Embryonic facial prominence (tissue), 1 donor: Measurements from ENCODE around the gene TMEM184B.

Experiments used
- DNase-seq: peaks from one replicate; pipeline ENCODE4 v3.0.0-alpha.2; 2016; ENCODE audit errors: extremely low spot score

TMEM184B gene

DNA sequence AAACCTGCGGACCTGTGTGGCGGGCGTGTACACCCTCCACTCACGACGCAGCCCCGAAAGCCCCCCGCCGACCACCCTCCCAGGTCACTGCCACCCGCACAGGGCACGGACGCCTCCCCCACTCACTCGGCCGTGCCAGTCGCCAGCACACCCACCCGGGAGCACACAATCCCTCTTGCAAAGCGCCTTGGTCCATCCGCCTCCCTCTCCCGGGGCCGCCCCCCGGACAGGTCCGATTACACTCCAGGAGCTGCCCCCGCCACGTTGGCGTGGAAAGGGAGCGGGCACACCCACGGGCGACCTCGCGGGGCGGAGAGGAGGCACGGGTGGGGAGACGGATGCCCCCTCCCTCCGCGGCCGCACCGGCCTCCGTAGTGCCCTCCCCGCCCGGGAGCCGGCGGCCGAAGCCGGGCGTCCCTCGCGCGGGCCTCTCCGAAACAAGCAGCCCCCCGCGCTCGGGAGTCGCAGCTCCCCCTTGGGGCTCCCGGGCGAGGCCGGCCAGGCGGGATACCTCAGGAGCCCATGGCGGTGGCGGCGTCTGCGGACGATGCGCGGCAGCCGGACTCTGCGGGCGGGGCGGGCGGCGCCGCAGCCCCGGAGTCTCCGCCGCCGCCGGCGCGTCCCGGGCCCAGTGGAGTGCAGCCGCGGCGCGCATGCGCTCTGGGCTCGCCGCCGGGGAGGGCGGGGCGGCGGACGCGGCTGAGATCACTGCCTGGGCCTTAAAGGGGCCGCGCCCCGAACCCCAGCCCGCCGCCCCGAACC is at the start of gene TMEM184B:
TSS of gene TMEM184B (minus strand) at position 638 of the 762 bp plus-strand sequence. CDS start 25,049 bp downstream, outside the sequence.
- DNase-seq = no peak

DNA sequence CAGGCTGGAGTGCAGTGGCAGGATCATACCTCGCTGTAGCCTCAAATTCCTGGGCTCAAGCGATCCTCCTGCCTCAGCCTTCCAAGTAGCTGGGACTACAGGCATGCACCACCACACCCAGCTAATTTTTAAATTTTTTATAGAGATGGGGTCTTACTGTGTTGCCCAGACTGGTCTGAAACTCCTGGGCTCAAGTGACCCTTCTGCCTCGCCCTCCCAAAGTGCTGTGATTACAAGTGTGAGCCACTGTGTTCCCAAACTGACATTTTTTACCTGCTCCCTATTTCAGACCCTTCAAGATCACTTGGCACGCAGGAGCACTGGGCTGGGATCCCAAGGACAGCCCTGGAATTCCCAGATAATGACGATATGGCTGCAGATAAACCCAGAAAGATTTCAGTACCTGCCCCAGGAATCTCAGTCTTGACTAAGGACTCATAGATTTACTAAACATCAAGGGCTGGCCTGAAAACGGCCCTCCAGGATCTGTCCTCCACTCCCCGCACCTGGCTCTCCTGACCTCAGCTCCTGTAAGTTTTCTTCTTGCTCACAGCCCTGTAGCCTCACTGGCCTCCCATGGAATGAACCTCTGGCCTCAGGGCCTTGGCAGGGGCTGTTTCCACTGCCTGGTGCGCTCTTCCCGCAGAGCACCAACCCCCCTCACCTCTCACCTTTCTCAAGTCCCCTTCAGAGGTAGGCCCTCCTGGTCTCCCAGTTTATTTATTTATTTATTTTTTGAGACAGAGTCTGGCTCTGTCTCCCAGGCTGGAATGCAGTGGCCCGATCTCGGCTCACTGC is 48.0 kb upstream of the TMEM184B start:
- DNase-seq = no peak

DNA sequence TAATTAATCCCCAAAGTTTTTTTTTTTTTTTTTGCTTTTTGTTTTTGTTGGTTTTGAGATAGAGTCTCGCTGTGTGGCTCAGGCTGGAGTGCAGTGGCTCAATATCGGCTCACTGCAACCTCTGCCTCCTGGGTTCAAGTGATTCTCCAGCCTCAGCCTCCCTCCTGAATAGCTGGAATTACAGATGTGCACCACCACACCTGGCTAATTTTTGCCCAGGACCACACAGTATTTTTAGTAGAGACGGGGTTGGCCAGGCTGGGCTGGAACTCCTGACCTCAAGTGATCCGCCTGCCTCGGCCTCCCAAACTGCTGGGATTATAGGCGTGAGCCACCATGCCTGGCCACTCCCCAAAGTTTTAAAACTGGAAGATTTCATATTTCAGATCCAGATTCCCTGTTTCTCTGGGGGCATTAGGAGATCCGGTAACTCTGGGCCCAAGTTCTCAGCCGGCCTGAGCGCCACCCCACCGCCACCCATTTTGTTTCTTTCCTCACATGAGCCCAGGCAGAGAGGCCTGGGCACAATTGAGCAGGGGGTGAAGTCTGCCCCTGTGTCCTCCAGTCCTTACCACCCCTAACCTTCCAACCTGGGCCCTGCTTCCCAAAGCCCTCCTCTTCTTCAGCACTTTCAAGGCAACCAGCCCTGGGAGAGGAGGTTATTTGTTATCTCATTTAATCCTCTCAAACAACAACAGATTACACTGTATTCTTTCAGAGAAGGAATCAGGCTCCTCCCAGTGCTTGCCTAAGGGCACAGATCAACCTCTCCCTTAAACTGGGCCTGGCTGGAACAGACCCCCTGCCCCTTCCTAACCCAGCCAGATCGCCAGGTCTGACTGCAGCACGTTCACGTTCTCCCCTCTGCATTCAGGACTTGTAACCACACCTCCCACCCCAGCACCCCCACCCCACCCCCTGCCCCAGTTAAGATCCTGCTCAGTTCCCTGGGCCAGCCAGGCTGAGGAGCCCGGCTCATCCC is 46.3 kb upstream of the TMEM184B start:
- no peak for DNase-seq

DNA sequence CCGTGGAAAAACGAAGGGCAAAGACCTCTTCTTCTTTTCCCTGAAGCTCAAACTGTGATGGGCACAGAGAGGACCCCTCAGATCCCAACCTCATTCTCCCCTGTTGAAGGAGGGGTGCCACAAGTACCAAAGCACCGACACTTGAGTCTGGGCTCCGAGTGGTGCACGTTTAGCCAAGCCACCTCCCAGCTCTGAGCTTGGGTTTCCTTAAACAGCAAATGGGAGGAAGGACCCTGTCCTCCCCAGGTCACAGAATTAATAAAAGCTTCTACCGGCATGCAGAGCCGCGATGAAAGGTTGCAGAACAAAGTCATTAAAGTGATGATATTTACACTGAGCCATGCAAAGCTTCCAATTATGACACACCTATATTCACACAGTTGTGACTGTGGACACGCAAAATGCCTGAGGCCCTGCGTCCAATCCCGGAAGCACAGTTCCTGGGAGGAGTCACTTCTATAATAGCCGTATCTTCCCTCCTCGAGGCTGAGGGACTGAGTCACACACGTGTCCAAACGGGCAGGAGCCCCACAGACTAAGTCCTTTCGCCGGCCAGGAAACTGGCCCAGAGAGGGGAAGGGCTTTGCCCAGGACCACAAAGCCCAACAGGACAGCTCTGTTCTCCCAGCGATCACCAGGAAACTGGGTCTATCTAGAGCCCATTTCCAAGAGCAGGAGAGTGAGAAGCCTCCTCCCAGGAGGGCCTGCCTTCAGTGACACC is 45.3 kb upstream of the TMEM184B start:
- no peak for DNase-seq

DNA sequence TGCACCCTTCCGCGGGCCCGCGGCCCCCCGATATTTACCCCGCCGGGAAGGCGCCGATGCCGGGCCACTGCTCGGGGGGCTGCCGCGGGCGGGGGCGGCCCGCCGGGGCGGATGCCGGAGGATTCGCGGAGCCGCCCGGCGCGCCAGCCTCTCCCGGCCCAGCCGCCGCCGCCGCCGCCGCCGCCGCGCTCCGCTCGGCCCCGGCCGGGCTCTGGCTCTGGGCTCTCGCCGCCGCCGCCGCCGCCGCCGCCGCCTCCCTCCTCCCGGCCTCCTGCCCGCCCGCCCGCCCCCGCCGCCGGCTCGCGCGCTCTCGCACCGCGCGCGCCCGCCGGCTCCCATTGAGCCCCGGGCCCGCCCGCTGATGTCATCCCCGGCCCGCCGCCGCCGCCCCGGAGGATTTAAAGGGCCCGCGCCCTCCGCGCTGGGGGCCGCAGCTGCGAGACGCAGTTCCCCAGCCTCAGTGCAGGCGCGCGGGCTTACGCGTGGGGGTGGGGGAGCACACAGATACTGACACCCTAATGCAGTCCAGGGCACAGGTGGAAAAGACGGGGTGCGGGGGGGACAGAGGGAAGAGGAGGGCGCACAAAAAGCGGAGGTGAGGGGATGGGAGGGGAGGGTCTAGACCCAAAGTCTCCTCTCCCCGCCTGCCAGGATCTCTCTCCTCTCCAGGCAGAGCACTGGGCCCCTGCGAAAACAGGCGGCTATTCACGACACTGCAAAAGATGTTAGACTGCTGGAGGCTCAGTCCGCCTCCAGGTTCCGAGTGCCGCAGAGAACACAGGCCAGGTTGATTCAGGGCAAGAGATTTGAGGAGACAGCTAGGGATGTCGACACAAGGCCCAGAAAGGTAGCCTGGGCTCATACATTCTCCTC is 44.5 kb upstream of the TMEM184B start, which contains the start of gene CSNK1E:
TSS of gene CSNK1E (minus strand) at position 312 of the 873 bp plus-strand sequence. CDS start 3,276 bp downstream, outside the sequence.
- no peak for DNase-seq

DNA sequence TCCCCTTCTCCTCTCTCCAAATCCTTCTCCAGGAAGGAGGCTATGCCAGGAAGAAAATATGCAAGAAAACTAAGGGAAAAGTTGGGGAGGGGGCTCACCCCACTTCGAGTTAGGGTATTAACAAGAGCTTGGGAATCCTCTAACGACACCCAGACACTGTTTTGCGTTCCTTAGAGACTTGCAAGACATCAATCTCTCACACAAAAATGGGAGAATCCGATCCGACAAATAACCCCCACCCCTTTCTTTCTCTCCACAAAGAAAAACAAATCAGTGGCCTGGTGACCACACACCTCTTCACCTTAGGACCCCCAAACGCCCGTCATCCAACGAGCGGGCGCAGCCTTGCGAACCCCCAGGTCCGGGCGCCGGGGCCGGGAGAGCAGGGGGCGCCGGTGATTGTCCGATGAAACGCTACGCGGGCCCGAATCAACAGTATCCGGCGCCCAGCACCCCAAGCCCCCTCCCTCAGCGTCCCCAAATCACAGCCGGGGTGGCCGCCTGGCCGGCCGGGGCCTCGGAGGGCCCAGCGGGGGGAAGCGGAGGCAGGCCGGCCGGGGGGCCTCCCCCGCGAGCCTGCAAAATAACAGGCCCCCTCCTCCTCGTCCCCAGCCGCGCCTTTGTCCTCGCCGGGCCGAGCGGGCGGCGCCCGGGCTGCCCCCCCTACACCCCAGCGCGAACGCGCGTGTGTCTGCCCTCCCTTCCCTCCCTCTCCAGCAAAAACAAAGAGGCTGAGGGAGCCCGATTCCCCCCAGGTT is 43.7 kb upstream of the TMEM184B start:
- no peak for DNase-seq

DNA sequence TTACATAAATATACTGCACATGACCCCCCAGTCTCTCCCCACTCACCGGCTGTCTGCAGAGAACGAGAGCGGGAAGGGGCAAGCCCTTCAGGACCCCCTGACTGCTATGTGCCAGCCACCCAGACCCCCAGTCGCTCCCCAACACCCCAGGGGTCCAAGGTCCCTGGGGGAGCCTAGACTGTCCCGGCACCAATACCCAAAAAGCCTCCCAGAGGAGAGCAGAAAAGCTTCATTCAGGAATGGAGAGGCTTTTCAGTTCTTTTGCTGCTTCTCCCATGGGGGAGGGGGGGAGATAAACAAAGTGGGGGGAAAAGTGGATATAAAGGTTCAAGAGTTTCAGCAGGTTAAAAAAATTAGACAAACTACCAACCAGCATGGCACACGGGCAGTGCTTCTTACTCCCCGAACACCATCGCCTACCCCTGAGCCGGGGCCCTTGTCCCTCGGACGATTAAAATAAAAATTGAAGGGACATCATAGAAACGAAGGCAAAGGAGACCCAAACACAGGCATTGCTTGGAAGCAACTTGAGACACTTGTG is 43.1 kb upstream of the TMEM184B start:
- no peak for DNase-seq

DNA sequence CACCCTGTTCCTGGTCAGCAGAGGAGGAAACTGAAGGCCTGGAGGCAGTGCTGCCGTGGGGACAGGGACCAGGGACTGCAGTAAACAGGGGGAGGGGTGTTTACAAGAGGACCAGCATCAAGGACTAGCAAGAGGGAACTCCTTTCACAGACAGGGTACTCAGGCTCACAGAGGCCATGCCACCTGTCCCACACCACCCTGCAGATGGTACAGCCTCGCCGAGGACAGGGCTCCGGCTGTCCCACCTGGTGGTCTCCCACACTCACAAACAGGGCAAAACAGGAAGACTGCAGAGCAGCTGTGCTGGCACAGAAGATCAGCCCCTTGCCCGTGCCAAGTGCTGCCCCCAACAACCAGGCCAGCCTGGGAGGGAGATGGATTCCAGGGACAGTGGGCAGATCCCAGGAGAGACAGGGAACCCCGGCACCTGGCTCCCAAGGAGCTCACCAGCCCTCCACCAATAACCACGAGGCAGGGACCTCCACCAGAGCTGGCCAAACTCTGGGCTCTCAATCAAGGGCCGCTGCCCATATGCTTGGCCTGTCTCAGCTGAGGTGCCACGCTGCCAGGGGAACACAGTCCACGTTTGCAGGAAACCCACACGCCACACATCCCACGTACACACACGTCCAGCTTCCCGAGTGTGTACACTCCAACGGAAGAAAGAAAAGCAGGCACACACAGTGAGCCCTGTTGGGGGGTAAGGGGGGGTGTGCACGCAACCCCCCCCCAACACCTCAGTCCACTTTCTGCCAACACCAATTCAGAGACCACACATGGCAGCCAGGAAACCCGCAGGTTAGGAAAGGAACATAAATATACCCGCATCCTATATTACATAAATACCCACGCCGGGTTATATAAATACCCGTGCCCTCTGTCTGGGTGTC is 42.4 kb upstream of the TMEM184B start:
- no peak for DNase-seq

DNA sequence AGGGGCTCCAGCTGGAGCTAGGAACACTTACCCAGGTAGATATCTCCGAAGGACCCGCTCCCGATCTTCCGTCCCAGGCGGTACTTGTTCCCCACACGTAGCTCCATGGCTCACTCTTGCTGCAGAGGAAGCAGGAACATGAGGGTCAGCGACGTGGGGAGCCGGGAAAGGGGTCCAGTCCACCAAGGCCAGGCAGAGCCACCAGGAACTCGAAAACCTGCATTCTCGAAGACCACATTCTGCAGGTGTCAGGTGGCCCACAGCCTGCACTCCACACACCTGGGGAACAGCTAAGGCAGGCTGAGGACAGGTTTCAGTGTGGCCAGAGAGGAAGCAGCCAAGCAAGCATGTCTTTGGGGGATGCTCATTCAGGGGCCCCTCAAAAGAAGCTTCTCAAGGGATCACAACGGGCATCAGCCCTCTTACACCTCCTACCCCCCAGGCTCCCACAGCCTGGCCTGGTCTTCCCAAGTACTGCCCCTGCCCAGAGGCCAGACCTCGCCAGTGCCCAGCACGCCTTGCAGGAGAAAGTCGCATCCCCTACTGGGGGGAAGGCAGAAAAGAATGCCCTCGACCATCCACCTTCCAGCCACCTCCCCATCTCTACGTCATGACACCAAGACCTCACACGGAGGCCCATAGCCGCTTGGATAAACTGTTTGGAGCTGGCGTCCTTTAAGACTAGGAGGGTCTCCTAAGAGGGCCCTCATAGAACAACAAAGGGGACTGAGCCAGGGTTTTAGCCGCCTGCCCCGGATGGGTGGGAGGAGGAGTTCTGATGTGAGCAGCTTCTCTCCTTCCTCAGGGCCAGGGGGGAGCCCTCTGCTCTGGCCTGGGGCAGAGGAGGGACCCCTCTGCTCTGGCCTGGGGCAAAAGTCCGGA is 41.5 kb upstream of the TMEM184B start:
- no peak for DNase-seq

DNA sequence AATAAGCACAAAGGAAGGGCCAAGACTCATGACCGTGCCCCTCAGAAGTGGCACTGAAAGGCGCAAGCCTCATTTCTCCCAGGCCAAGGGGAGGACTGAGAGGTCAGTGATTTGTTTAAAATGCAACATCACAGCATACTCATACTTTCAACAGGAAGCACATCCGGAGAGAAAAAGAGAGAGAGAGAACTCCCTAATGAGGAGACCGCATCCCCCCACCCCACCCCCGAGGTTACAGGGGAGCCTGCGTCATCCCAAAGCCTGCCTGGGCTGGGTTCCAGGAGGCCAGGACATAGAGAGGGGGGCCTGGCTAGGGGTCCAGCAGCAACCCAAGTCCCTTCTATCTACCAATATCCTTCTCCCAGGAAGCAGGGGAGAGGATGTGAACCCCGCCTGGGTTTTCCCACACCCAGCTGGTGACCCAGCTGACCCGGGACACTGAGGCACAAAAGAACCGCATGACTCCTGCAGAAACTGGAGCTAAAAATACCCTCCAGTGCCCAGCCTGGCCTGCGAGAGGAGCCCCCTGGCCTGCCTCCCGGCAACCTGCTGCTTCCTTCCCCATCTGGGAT is 40.7 kb upstream of the TMEM184B start:
- DNase-seq = no peak

DNA sequence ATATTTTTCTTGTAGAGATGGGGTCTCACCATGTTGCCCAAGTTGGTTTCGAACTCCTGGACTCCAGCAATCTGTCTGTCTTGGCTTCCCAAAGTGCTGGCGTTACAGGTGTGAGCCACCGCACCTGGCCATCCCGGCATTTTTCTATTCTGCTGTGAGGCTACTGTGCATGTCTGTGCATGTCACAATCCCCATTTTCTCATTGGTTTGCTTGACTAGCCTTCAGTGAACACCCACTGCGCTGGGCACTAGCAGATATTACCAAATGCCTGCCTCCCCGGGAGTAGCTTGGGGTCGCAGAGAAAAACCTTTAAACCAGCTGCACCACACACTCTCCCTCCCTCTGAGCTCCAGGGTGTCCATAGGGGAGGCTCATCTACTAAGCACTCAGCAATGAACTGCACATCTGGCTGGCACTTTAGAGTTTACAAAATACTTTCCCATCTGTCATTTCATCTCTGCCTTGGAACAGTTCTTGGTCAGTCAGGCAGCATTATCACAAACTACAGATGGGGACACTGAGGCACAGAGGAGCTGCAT is 39.5 kb upstream of the TMEM184B start:
- DNase-seq = no peak

DNA sequence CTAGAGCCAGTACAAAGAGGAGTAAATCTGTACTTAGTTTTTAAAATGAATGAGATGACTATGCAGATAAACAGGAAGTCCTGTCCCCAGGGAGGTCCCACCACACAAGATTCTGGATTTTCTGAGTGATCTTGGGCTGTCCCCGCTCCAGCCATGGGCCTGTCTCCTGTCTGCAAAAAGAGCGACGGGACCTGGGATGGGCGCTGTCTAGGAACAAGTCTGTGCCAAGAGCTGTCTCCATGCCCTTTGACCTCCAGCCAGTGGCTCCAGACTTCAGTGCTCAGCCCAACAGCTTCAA is 38.5 kb upstream of the TMEM184B start:
- DNase-seq = no peak

DNA sequence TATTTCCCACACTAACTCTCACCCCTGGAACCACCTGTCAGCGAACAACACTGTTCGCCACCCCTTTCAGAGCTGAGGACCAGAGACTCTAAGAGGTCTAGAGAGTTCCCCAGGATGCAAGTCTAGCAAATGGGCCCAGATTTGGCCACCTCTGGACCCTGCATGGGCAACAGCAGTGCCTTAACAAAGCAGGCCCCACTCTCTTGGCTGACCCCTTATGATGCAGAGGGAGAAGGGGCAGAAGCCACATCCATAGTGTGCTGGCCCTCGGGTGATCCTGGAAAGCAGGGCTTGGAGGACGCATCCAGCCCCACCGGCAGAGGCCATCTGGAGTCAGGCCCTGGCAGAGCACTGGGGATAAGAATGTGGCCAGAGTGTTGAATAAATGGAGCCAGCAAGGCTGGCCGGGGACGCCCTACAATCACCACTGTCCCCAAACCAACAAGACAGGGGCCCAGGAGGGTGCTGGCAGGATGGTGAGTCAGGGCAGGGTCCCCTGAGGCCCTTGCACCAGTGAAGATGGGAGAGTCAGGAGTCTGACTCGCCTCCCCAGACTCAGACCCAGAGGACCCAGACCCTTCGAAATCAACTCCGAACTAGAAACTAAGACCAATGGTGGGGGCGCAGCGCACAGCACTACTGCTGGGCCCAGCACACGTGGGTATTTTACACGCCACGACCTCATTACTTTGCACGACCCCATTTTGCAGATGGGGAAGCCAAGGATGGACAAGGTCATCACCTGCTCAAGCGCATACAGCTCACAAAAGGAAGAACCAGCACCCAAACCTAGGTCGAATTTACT is 37.9 kb upstream of the TMEM184B start:
- no peak for DNase-seq

DNA sequence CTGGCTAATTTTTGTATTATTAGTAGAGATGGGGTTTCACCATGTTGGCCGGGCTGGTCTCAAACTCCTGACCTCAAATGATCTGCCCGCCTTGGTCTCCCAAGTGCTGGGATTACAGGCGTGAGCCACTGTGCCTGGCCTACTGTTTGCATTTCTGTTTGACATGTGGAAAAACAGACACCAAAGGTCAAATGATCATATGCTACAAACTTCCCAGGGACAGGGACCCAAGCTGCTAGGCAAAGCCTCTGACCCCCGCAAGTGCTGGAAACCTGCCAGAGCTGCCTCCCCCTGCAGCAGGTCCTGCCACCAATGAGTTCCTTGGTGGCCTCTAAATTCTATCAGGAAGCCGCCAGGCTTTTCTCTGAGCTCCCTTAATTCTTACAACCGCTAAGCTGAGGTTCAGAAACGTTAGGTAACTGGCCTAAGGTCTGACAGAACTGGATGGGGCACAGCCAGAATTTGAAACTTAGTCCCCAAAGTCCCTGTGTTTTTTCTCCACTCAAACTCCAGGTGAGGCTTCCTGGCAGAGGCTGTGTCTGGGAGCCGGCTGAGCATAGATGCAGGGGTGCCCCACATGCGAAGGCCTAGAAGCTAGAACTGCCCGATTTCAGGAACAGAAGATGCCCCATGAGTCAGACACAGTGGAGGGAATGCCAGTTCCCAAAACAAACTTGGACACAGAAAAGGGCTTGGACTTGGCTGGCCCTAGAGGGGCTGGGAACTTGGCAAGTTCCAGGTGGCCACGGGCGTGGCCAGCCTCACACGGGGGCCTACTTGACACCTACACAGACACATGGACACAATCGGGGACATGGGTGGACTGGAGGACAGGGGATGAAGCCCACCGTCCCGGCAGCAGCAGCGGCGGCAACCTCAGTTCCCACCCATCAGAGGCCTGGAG is 37.1 kb upstream of the TMEM184B start:
- no peak for DNase-seq
